ENCODE data around the gene INTS3. TPM values are rescaled to one million over a fixed set of nuclear protein-coding genes. Genes with fewer than 3 reads are reported as not detected.

Gene INTS3
- total RNA-seq (2014; rRNA removed) = 30.2 and 34.7 TPM in 2 replicates
- polyA plus RNA-seq (2012) = 18.4 TPM

- peak; percentile 100 for DNase-seq (ENCODE audit: low read depth)
These were observed at the start of gene INTS3 for GRCh38 chr1:153727463-153728304. TSS of gene INTS3 (plus strand) at chr1:153728050. CDS start at chr1:153728635, 585 bp downstream.

- DNase-seq (ENCODE audit: low read depth) = no peak
These were observed 49.1 kb upstream of the INTS3 start, which contains the start of gene NPR1 for GRCh38 chr1:153678519-153679336. TSS of gene NPR1 (plus strand) at chr1:153678688. CDS start at chr1:153679109, 421 bp downstream.

GRCh38 chr1:153679337-153680119 is 48.3 kb upstream of the INTS3 start:
- no peak for DNase-seq (ENCODE audit: low read depth)

- DNase-seq (ENCODE audit: low read depth) = no peak
These were observed 47.8 kb upstream of the INTS3 start for GRCh38 chr1:153680120-153680403.

GRCh38 chr1:153682730-153683129 is 45.1 kb upstream of the INTS3 start:
- no peak for DNase-seq (ENCODE audit: low read depth)

- no peak for DNase-seq (ENCODE audit: low read depth)
These were observed 44.0 kb upstream of the INTS3 start for GRCh38 chr1:153683854-153684253.

GRCh38 chr1:153684892-153685291 is 43.0 kb upstream of the INTS3 start:
- no peak for DNase-seq (ENCODE audit: low read depth)

GRCh38 chr1:153685544-153686340 is 42.1 kb upstream of the INTS3 start:
- DNase-seq (ENCODE audit: low read depth) = no peak

GRCh38 chr1:153687346-153688125 is 40.3 kb upstream of the INTS3 start:
- DNase-seq (ENCODE audit: low read depth) = no peak

GRCh38 chr1:153688276-153688675 is 39.6 kb upstream of the INTS3 start:
- DNase-seq (ENCODE audit: low read depth) = no peak

GRCh38 chr1:153688736-153689328 is 39.0 kb upstream of the INTS3 start:
- DNase-seq (ENCODE audit: low read depth) = no peak

- DNase-seq (ENCODE audit: low read depth) = no peak
These were observed 34.4 kb upstream of the INTS3 start for GRCh38 chr1:153693466-153693865.

- DNase-seq (ENCODE audit: low read depth) = no peak
These were observed 31.1 kb upstream of the INTS3 start for GRCh38 chr1:153696741-153697140.

- no peak for DNase-seq (ENCODE audit: low read depth)
These were observed 30.4 kb upstream of the INTS3 start for GRCh38 chr1:153697191-153698019.

GRCh38 chr1:153698020-153698922 is 29.6 kb upstream of the INTS3 start:
- no peak for DNase-seq (ENCODE audit: low read depth)

GRCh38 chr1:153698923-153699714 is 28.7 kb upstream of the INTS3 start:
- peak; percentile 12 for DNase-seq (ENCODE audit: low read depth)

- DNase-seq (ENCODE audit: low read depth) = no peak
These were observed 28.1 kb upstream of the INTS3 start for GRCh38 chr1:153699768-153700167.

Data from LHCN-M2 (cell line).